GM19438 (cell line): Measurements from ENCODE around the gene RAN.

Experiments
- ATAC-seq: cut with Tn5 transposase; IDR thresholded peaks from one replicate; pipeline ENCODE4 v1.9.1; 2021; ENCODE audit warnings: low read depth; ENCODE audit not compliant: unreplicated experiment

The RAN gene

DNA sequence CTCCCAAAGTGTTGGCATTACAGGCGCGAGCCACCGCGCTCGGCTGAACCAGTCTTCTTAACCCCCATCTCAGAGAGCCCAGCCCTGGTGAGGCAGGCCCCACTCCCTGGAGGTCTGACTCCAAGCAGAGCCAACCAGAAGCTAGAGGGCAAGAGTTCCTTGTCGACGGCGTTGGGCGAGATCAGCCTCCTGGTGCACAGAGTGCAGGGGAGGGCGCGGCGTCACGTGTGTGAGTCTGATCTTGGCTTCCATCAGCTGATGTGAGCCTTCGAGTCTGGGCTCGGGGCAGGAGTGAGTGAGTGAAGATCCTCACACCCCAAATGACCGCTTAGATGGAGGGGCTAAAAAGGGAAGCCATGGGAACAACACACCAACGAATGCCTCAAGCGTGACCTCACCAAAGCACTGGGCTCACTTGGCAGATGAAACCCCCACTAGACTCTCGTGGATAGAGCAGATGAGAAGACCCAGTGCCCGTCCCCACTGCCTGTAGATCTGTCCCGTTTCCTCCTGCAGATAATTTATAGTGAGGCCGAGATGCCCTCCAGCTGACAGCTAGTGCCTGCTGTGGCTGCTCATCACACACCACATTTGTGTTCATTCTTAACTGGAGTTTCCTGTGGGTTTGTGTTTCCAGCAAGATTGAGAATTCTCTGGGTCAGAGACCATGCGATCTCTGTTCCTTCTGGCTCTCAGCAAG is 53.2 kb downstream of the RAN start:
- ATAC-seq = no peak

DNA sequence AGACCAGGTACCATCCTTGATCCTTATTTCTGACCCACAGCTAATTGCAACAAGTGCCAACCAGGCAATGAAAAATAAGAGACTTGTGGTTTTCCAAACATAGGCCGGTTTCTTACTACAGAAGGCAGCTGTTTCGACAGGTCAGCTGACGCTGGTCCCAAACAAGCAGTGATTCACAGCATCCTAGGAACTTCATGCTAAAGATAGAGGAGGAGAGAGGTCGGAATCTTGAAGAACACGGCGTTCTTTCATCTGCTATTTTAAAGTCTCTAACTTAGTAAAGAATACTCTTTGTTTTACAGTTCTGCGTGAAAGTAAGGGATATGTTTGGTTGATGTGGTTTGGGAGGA is 53.8 kb downstream of the RAN start:
- no peak for ATAC-seq
